Cardiac muscle cell (in vitro differentiated cells and primary cell): ENCODE measurements around the gene BCL7C. TPM values are rescaled to one million over a fixed set of nuclear protein-coding genes. Genes with fewer than 3 reads are reported as not detected.

Source experiments
- DNase-seq, 2 donors: peaks; one replicate each; pipeline versions ENCODE4 v3.0.0 to v3.0.0-alpha.2; 2010 to 2017; ENCODE audit warnings: low read depth in 1 of 2, low spot score in 1 of 2
- H3K27ac ChIP-seq: fragments of 200-600 bp; sonication (generic); 2 replicates; pipeline ENCODE4 v1.5.1; 2016
- H3K27me3 ChIP-seq: fragments of 200-600 bp; sonication (generic); 2 replicates; pipeline ENCODE4 v1.6.0; 2016; ENCODE audit warnings: control low read depth
- H3K36me3 ChIP-seq: fragments of 200-600 bp; sonication (generic); 2 replicates; pipeline ENCODE4 v1.5.1; 2016; ENCODE audit warnings: control low read depth
- H3K4me1 ChIP-seq: fragments of 200-600 bp; sonication (generic); 2 replicates; pipeline ENCODE4 v1.8.1; 2017; ENCODE audit warnings: low read depth, mild to moderate bottlenecking, mixed run types
- H3K4me3 ChIP-seq: fragments of 200-600 bp; sonication (generic); 2 replicates; pipeline ENCODE4 v1.5.1; 2016; ENCODE audit warnings: mild to moderate bottlenecking
- H3K9me3 ChIP-seq: fragments of 200-600 bp; sonication (generic); 2 replicates; pipeline ENCODE4 v1.5.1; 2017; ENCODE audit warnings: low read depth, mild to moderate bottlenecking, control low read depth
- polyA plus RNA-seq: library from polyadenylated mRNA; unstranded; fragments of >200 nt; fragmentation: Nextera tagmentation; extraction: Ambion mirVana; gene quantifications from 2 replicates; pipeline ENCODE4 v1.2.1, GENCODE V29; 2016
- total RNA-seq: library from RNA; depleted of rRNA; stranded (reverse); fragments of >200 nt; gene quantifications from 2 replicates; pipeline ENCODE4 v1.2.3, GENCODE V29; 2016
- TF ChIP-seq, protein P1 (sequence below): IDR thresholded peaks from 2 replicates; pipeline ENCODE4 v1.5.1; 2012; ENCODE audit warnings: low read depth, mild to moderate bottlenecking, low read length

The BCL7C gene
- total and polyA plus RNA-seq, 2 experiments from 2014 or later = 39.8 to 60.6 TPM

DNA sequence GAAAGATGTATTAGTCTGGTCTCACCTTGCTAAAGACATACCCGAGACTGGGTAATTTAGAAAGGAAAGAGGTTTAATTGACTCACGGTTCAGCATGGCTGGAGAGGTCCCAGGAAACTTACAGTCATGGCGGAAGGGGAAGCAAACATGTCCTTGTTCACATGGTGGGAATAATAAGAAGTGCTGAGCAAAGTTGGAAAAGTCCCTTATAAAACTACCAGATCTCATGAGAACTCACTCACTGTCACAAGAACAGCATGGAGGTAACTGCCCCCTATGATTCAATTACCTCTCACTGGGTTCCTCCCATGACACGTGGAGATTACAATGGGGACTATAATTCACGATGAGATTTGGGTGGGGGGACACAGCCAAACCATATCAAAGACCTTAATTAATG, 53.3 kb downstream of the BCL7C start:
- Histone ChIP-seq H3K9me3 (no peaks in the 10 kb centered on the region), H3K27ac (no peak overlapping the region), H3K4me1 (peaks cover 8% of the 10 kb centered on the region), H3K36me3 (no peaks in the 10 kb centered on the region), H3K27me3 (no peaks in the 10 kb centered on the region), H3K4me3 (no peak overlapping the region)
- DNase-seq = no peak
- TF ChIP-seq, protein P1, sequence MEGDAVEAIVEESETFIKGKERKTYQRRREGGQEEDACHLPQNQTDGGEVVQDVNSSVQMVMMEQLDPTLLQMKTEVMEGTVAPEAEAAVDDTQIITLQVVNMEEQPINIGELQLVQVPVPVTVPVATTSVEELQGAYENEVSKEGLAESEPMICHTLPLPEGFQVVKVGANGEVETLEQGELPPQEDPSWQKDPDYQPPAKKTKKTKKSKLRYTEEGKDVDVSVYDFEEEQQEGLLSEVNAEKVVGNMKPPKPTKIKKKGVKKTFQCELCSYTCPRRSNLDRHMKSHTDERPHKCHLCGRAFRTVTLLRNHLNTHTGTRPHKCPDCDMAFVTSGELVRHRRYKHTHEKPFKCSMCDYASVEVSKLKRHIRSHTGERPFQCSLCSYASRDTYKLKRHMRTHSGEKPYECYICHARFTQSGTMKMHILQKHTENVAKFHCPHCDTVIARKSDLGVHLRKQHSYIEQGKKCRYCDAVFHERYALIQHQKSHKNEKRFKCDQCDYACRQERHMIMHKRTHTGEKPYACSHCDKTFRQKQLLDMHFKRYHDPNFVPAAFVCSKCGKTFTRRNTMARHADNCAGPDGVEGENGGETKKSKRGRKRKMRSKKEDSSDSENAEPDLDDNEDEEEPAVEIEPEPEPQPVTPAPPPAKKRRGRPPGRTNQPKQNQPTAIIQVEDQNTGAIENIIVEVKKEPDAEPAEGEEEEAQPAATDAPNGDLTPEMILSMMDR = no peak

DNA sequence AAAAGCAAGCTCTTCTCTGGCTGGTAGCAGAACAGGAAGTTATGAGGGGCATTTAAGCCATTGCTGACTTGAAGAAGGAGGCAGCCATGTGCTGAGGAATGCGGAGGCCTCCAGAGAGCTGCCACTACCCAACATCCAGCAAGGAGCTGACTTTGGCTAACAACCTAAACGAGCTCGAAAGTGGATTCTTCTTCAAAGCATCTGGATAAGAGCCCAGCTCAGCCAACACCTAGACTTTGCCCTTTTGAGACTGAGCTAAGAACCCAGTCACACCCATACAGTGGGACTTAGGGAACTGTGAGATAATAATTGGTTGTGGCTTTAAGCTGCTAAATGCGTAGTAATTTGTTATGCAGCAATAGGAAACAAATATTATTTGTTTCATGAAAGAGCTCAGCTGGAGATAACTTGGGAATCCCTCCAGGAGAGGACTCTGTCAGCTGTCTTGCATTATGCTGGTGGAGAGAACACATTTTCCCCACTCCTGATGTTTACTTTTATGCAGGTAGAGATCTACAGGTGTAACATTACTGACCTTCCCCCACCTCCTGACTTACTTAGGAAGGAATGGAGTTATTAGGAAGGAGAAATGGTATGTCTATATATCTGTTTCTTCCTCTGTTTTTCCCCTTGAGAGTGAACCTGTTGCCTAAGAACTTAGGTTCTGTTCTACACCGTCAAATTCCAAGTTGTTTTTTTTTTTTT, 54.2 kb downstream of the BCL7C start:
- peak in 1 of 2 donors; percentile 58 for DNase-seq
- peaks cover 8% of the 10 kb centered on the region for H3K4me1 ChIP-seq
- H3K4me3 ChIP-seq = no peak overlapping the region

DNA sequence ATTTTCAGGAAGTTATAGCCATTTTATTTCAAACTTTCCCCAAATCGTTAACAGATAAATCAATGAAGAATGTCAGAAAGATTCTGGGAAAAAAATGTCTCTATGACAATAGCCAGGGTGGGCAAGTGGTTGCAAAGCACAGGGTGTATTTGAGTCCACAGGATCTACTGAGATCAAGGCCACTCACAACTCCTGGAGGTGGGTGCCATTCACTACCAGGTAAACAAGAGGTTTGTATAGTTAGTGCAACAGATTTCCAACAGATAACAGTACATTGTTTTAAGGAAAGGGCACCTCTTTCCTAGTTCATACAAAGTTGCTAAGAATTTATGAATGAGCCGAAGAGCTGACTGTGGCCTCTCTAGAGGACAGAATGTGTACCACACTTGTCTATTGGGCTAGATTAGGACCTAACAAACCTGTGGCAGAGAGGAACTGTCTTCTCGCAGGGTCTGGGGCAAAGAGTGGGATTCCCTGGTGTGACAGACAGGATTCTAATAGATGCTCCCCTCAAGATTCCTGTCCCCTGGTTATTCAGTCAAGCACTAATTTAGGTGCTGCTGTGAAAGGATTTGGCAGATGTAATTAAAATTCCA, 54.9 kb downstream of the BCL7C start:
- Histone ChIP-seq H3K4me1 (peaks cover 8% of the 10 kb centered on the region), H3K27ac (peak overlapping the region; percentile 7), H3K36me3 (no peaks in the 10 kb centered on the region), H3K4me3 (no peak overlapping the region), H3K27me3 (no peaks in the 10 kb centered on the region), H3K9me3 (no peaks in the 10 kb centered on the region)
- DNase-seq = no peak
- TF ChIP-seq, protein P1 = no peak

More for the DNA sequence above, 54.2 kb downstream of the BCL7C start:
- H3K27ac ChIP-seq = peak overlapping the region; percentile 7
- H3K9me3 ChIP-seq = no peaks in the 10 kb centered on the region
- H3K27me3 ChIP-seq = no peaks in the 10 kb centered on the region
- TF ChIP-seq, protein P1 = no peak
- H3K36me3 ChIP-seq = no peaks in the 10 kb centered on the region

DNA sequence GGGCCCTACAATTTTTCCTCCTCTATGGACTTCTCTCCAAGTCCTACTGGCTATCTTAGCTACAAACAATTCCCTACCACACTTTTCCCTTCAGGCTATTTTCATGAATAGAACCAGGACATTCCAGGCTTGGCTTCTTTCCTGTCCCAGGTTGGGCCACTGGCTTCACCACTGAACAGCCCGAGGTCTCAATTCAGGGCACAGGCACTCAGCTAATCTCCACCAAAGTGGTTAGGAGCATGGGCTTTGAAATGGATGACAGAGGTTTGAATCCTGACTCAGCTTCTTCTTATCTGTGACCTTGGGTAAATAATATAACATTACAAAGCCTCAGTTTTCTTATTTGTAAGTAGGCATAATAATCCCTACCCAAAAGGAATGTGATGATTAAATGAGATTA, 56.0 kb downstream of the BCL7C start:
- H3K27ac ChIP-seq = no peak overlapping the region
- DNase-seq = no peak
- no peaks in the 10 kb centered on the region for H3K36me3 ChIP-seq
- H3K4me1 ChIP-seq = peaks cover 8% of the 10 kb centered on the region
- no peaks in the 10 kb centered on the region for H3K27me3 ChIP-seq
- H3K4me3 ChIP-seq = no peak overlapping the region
- no peaks in the 10 kb centered on the region for H3K9me3 ChIP-seq
- TF ChIP-seq, protein P1 = no peak

Other genes with a start within 250 kb of the BCL7C start
- gene PRR14, start 243.1 kb downstream of the BCL7C start, total RNA-seq = 30.8 and 33.7 TPM in 2 replicates
- gene PRR14, start 243.1 kb downstream of the BCL7C start, polyA plus RNA-seq = 25.0 and 28.5 TPM in 2 replicates
- gene FBRS, start 235.6 kb downstream of the BCL7C start, total RNA-seq = 47.0 and 55.4 TPM in 2 replicates
- 21.2 and 25.8 TPM in 2 replicates for gene FBRS, start 235.6 kb downstream of the BCL7C start, polyA plus RNA-seq
- gene SRCAP, start 194.9 kb downstream of the BCL7C start, total RNA-seq = 14.8 and 20.9 TPM in 2 replicates
- 38.0 and 42.9 TPM in 2 replicates for gene SRCAP, start 194.9 kb downstream of the BCL7C start, polyA plus RNA-seq
- gene PHKG2, start 145.7 kb downstream of the BCL7C start, total RNA-seq = 29.7 and 35.1 TPM in 2 replicates
- gene PHKG2, start 145.7 kb downstream of the BCL7C start, polyA plus RNA-seq = 52.1 and 57.0 TPM in 2 replicates
- 7.1 and 9.1 TPM in 2 replicates for gene CFAP119, start 132.0 kb downstream of the BCL7C start, total RNA-seq
- 7.4 and 16.4 TPM in 2 replicates for gene CFAP119, start 132.0 kb downstream of the BCL7C start, polyA plus RNA-seq
- gene RNF40, start 131.8 kb downstream of the BCL7C start, total RNA-seq = 91.8 and 104 TPM in 2 replicates
- 64.5 and 76.3 TPM in 2 replicates for gene RNF40, start 131.8 kb downstream of the BCL7C start, polyA plus RNA-seq
- gene ZNF629, start 106.9 kb downstream of the BCL7C start, total RNA-seq = 41.7 and 50.9 TPM in 2 replicates
- 20.1 and 22.2 TPM in 2 replicates for gene ZNF629, start 106.9 kb downstream of the BCL7C start, polyA plus RNA-seq
- 4.9 and 5.0 TPM in 2 replicates for gene CTF1, start 2.5 kb upstream of the BCL7C start, total RNA-seq
- gene CTF1, start 2.5 kb upstream of the BCL7C start, polyA plus RNA-seq = 14.0 and 23.4 TPM in 2 replicates
- gene FBXL19, start 29.5 kb upstream of the BCL7C start, total RNA-seq = 55.1 and 60.0 TPM in 2 replicates
- gene FBXL19, start 29.5 kb upstream of the BCL7C start, polyA plus RNA-seq = 3.9 and 4.0 TPM in 2 replicates
- gene ORAI3, start 55.0 kb upstream of the BCL7C start, total RNA-seq = 88.5 and 123 TPM in 2 replicates
- gene ORAI3, start 55.0 kb upstream of the BCL7C start, polyA plus RNA-seq = 94.5 and 101 TPM in 2 replicates
- gene SETD1A, start 63.7 kb upstream of the BCL7C start, total RNA-seq = 10.4 and 32.3 TPM in 2 replicates
- gene SETD1A, start 63.7 kb upstream of the BCL7C start, polyA plus RNA-seq = 1.9 and 4.4 TPM in 2 replicates
- gene HSD3B7, start 91.1 kb upstream of the BCL7C start, total RNA-seq = 5.8 and 6.5 TPM in 2 replicates
- 7.5 and 8.5 TPM in 2 replicates for gene HSD3B7, start 91.1 kb upstream of the BCL7C start, polyA plus RNA-seq
- gene STX1B, start 116.6 kb upstream of the BCL7C start, total RNA-seq = 8.1 and 13.7 TPM in 2 replicates
- gene STX1B, start 116.6 kb upstream of the BCL7C start, polyA plus RNA-seq = 5.6 and 8.0 TPM in 2 replicates
- 25.3 and 26.7 TPM in 2 replicates for gene STX4, start 139.5 kb upstream of the BCL7C start, total RNA-seq
- 48.3 and 53.2 TPM in 2 replicates for gene STX4, start 139.5 kb upstream of the BCL7C start, polyA plus RNA-seq
- gene ZNF668, start 180.2 kb upstream of the BCL7C start, total RNA-seq = 16.2 and 18.2 TPM in 2 replicates
- 7.4 and 10.0 TPM in 2 replicates for gene ZNF668, start 180.2 kb upstream of the BCL7C start, polyA plus RNA-seq
- 20.3 and 32.6 TPM in 2 replicates for gene ZNF646, start 180.3 kb upstream of the BCL7C start, total RNA-seq
- gene ZNF646, start 180.3 kb upstream of the BCL7C start, polyA plus RNA-seq = 7.1 and 8.5 TPM in 2 replicates
- 2.7 and 5.8 TPM in 2 replicates for gene PRSS53, start 194.9 kb upstream of the BCL7C start, total RNA-seq
- gene PRSS53, start 194.9 kb upstream of the BCL7C start, polyA plus RNA-seq = 0.35 and 0.94 TPM in 2 replicates
- 146 and 148 TPM in 2 replicates for gene VKORC1, start 200.7 kb upstream of the BCL7C start, total RNA-seq
- 161 and 188 TPM in 2 replicates for gene VKORC1, start 200.7 kb upstream of the BCL7C start, polyA plus RNA-seq
- 109 and 121 TPM in 2 replicates for gene BCKDK, start 214.3 kb upstream of the BCL7C start, total RNA-seq
- 147 and 151 TPM in 2 replicates for gene BCKDK, start 214.3 kb upstream of the BCL7C start, polyA plus RNA-seq
- 88.8 and 112 TPM in 2 replicates for gene KAT8, start 223.6 kb upstream of the BCL7C start, total RNA-seq
- 63.0 and 80.6 TPM in 2 replicates for gene KAT8, start 223.6 kb upstream of the BCL7C start, polyA plus RNA-seq
- gene PRSS8, start 241.7 kb upstream of the BCL7C start, total RNA-seq = 11.6 TPM in 2 replicates
- 19.5 and 22.5 TPM in 2 replicates for gene PRSS8, start 241.7 kb upstream of the BCL7C start, polyA plus RNA-seq